ENCODE results near the gene HSPBAP1.
"Not testable (repeated sequence)": the region's sequence is repeated elsewhere in the genome, so short reads cannot be mapped to it uniquely, and the experiment has no call there.

Gene HSPBAP1

GRCh38 chr3:122732682-122733525 is 60.7 kb downstream of the HSPBAP1 start:
- DNase-seq = not testable (repeated sequence)

GRCh38 chr3:122730240-122730639 is 63.4 kb downstream of the HSPBAP1 start:
- DNase-seq = no peak

GRCh38 chr3:122728756-122729514 is 64.7 kb downstream of the HSPBAP1 start:
- DNase-seq = no peak

GRCh38 chr3:122728186-122728585 is 65.4 kb downstream of the HSPBAP1 start:
- DNase-seq = no peak

GRCh38 chr3:122727766-122728165 is 65.9 kb downstream of the HSPBAP1 start:
- no peak for DNase-seq

DNA sequence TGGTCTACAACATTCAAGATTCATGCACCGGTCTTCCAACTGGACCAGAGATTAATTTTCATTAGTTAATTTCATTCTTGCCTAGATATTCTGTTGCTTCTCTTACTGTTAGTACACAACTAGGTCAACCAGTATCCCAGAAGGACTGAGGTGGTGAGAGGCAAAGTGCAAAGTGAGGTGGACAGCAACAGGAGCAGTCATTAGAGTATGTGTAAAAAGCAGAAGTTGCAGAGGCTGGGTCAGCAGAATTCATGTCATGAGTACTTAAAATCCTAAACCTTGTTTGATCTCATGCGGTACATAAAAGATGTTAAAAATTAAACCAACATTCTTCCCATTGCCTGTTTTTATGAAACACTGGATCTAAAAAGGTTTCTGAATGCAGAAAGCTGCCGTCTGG is 66.3 kb downstream of the HSPBAP1 start:
- DNase-seq = no peak

GRCh38 chr3:122725106-122725505 is 68.5 kb downstream of the HSPBAP1 start:
- DNase-seq = no peak

DNA sequence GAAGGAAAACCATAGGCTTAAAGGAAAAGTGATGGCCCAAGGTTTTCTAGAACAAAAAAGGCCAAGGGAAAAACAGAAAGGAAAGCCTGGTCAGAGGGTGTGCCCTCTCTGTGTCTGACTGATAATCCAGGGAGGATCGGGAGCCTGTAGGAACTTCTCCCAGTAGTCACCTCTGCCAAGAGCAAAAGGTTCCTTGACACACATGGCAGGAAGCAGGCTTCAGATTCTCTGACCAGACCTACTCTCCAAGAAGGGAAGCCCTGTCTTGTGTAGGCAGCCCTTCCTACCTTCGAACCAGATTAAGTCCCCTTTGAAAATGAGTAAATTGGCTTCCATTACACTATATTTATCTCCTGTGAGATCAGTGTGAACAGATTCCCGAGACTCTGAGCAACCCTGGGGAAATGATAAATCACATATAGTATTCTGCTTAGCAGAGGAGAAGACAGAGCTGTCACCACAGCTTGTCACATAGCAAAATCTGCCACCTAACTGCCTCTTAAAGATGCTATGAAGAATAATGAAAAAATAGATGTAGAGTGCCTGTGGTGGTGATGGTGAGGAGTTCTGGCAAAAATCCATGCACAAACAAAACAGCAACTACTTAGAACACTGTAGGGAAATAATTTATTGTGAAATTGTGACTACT is 74.2 kb downstream of the HSPBAP1 start:
- no peak for DNase-seq

DNA sequence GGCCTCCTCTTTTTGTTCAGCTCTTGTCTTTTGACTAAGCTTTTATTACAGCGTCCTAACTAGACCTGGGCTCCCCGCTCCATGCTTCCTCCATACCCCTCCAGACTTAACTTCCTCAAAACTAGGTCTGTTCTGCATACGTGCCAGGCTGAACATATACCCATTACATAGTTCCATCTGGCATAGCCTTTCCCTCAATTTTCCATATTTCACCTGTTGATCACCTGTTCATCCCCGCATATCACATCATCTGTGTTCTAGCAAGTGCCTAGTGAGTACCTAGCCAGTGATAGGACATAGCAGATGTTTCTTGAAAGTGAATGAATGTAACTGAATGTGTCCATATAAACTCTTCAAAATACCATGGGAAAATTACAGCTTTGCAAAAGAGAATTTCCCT is 77.0 kb downstream of the HSPBAP1 start:
- DNase-seq = no peak

GRCh38 chr3:122714273-122714672 is 79.4 kb downstream of the HSPBAP1 start:
- DNase-seq = no peak

DNA sequence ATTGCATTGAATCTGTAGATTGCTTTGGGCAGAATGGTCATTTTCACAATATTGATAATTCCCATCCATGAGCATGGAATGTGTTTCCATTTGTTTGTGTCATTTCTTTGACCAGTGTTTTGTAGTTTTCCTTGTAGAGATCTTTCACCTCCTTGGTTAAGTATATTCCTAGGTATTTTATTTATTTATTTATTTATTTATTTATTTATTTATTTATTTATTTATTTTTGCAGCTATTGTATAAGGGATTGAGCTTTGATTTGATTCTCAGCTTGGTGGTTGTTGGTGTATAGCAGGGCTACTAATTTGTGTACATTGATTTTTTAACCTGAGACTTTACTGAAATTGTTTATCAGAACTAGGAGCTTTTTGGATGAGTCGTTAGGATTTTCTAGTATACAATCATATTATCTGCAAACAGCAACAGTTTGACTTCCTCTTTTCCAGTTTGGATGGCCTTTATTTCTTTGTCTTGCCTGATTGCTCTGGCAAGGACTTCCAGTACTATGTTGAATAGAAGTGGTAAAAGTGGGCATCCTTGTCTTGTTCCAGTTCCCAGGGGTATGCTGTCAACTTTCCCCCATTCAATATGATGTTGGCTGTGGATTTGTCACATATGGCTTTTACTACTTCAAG is 82.9 kb downstream of the HSPBAP1 start:
- not testable (repeated sequence) for DNase-seq

DNA sequence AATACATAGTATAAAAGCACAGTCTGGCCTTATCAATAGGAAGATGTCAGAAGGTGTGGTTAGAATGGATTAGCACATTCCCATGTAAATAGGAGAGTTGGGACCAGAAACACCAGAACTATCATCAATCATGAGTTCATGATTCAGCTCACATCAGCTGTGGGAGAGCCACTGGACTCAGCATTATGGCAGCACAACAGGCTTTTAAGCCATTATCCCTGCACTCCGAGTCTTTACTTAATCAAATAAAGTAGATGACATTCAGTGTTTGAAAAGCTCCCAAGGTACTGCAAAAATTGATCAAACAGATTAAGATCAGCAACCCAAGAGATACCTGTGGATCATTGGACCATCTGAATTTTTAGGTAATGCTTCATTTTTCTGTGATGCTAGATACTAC is 88.3 kb downstream of the HSPBAP1 start:
- DNase-seq = no peak

GRCh38 chr3:122700193-122700592 is 93.4 kb downstream of the HSPBAP1 start:
- no peak for DNase-seq

GRCh38 chr3:122697952-122698620 is 95.5 kb downstream of the HSPBAP1 start:
- no peak for DNase-seq

- DNase-seq = no peak
These were observed 97.6 kb downstream of the HSPBAP1 start for GRCh38 chr3:122695927-122696561.

GRCh38 chr3:122694966-122695365 is 98.7 kb downstream of the HSPBAP1 start:
- DNase-seq = no peak

GRCh38 chr3:122692674-122693073 is 101.0 kb downstream of the HSPBAP1 start:
- no peak for DNase-seq

DNA sequence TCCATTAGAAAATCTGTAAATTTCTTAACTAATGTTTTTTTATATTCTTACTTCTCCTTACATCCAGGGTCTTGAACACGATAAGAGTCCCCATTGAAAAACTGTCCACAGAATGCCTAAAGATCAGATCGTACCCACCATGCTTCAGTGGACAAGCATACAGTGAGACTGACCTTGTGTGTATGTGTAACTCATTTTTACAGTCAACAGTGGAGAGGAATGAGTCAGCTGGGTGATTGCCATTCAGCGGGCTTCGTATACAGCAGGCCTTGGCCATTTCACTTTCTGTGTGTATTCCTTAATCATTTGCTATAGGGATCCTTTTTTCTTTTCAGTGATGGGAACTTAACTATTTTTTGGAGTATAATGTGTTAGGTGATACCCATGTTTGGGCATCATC is 102.4 kb downstream of the HSPBAP1 start:
- DNase-seq = no peak

DNA sequence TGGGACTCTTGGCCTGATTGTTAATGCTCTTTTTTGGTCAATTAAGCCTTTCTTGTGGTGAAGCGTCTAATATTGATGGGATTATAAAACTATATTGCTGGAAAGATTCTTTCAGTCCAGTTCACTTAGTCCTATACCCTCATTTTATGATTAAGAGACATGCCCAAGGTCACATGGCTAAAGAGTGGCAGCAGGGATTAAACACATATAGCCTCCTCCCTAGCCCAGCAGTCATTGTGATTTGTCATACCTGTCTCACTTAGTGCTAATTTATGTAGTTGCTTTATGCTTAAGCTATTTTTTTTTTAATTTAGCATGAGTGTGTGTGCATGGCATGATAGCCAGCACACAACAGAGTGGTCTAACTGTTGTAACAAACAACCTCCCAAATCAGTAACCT is 103.5 kb downstream of the HSPBAP1 start:
- DNase-seq = no peak

Data from NCI-H1436 treated with DMSO at 0.1 percent for 48 hours (cell line).